RCC 7860 (cell line): ENCODE results near the gene KIF22.
"Not testable (repeated sequence)": the region's sequence is repeated elsewhere in the genome, so short reads cannot be mapped to it uniquely, and the experiment has no call there.

ENCODE experiments used
- DNase-seq: peaks from one replicate; pipeline ENCODE4 v3.0.0-alpha.2; 2015; ENCODE audit warnings: low spot score
- FAIRE-seq: peaks from 2 replicates; lab custom pipeline; 2012; peaks lifted over from hg19 to GRCh38; lab: Jason Lieb, UNC

KIF22 gene

DNA sequence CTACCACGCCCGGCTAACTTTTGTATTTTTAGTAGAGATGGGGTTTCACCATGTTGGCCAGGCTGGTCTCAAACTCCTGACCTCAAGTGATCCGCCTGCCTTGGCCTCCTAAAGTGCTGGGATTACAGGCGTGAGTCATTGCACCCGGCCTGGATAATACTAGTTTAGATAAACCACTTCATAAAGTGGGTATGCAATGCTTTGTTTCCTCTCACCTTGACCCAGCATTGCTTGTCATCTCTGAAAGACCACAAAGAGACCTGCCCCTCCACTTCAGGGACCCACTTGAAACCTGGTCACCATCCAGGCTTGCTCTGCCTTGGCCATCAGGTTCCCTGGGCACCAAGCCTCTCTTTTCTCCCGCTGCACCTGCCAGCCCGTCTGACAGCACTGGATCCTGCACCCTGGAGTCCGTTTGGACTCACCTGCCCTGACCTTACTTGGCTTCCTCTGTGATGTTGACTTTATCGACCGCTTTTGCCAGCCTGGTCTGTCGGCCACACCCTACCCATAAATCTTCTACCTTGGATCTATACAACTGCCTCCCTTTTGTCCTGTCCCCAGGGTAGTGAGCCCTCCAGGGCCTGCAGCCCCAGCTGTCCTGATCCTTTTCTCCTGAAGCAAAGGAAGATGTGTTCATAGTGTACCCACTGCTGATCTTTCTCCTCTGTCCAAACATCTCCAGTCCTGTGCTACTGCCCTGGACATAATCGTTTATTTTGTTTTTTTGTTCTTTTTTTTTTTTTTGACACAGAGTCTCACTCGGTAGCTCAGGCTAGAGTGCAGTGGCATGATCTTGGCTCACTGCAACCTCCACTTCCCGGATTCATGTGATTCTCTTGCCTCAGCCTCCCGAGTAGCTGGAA, 25.2 kb upstream of the KIF22 start:
- DNase-seq = no peak

DNA sequence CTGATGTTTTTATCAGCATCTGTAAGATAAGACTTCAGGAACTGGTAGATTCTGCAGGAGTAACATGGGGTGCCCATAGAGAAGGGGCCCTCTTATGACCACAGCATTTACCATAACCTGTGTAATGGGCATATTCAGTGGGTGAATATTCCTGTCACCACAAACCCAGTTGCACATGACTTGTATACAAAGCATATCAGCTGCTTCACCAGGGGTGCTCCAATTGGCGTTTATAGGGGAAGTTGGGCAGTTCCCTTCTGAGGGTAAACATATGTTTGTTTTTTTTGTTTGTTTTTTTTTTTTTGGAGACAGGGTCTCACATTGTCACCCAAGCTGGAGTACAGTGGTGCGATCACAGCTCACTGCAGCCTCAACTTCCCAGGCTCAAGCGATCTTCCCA, 24.0 kb upstream of the KIF22 start:
- DNase-seq (no peak), FAIRE-seq (no peak)

More for the DNA sequence above, 25.2 kb upstream of the KIF22 start:
- FAIRE-seq = no peak

DNA sequence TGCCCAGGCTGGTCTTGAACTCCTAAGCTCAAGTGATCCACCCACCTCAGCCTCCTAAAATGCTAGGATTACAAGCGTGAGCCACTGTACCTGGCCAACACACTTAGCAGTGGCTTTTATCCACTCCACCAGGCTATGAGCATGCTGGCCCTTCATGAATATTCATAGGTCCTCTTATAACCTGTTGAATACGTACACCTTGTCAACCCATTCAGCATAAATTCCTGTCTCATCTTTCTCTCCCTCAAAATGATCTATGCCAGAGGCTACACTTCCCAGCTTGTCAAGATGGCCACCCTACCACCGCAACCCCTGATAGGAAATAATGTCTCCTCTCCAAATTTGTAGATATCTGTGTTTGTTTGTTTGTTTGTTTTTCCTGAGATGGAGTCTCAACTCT, 23.5 kb upstream of the KIF22 start:
- DNase-seq (no peak), FAIRE-seq (no peak)

DNA sequence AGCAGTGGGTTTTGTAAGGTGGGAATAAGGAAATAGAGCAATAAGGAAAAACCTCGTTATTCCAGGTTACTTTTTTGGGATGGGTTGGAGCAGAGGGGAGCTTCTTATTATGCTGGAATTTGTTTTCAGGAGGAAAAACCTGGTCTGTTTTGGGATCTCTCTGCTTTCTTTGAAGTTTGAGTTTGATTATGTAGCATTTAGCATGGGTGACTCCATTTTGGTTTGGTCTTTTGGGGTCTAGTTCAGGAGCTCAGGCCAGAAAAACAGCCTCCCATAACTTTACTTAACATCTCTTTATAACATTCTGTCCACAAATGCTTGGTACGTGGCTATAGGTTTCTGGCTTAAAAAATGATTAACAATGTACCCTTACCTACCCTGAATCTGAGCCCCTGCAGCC, 21.0 kb upstream of the KIF22 start:
- FAIRE-seq (no peak), DNase-seq (no peak)

DNA sequence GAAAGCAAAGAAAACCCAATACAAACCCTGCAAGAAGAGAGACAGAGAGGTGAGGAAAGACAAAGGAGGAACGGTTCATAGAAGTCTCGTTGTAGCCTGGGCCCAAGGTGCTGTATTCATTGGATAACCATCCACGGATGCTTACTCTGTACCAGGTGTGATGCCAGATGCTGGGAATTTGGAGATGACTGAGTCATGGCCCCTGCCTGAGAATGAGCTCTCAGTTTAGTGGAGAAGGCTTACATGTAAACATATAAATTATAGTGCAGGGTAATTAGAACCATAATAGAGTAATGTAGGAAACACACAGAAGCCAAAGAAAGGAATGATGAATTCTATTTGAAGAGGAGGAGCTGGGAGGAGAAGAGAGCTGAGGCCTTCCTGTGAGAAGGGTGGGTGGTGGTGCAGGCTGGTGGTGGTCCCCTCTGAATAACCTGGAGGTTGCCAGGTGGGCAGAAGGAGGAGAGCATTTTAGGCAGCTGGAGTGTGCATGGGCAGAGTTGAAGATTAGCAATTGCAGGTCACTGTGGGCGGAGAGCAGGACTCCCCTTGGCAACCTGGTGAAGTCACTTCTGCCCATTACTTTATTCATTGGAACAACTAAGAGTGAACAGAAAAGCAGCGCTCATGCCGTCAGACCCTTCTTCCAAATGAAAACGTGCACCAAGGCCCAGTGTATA, 20.2 kb upstream of the KIF22 start:
- FAIRE-seq = no peak
- DNase-seq = no peak

DNA sequence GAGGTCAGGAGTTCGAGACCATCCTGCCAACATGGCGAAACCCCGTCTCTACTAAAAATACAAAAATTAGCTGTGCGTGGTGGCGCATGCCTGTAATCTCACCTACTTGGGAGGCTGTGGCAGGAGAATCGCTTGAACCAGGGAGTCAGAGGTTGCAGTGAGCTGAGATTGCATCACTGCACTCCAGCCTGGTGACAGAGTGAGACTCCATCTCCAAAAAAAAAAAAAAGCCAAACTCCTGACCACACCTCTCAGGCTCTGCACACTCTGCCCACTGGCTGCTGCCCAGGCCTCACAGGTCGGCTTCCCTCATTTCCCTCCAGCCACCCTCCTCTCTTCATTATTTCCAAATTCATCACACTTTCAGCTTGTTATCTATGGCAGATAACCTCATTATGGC, 18.2 kb upstream of the KIF22 start:
- DNase-seq, FAIRE-seq: not testable (repeated sequence)

DNA sequence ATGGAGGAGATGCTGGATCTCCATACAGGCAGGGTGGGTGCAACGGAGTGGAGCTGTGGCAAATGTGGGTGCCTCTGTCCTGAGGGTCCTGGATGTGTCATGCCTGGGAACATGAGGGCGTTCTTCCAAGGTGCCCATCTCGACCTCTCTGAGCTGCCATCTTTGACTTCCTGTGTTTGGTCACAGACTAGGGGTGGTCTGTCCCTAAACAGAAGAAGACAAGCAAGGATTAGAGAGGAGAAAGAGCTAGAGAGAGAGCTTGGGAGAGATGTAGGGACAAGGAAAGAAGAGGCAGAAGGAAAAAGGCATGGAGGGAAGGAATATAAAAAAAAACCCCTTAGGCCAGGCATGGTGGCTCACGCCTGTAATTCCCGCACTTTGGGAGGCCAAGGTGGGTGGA, 15.8 kb upstream of the KIF22 start:
- DNase-seq = no peak
- FAIRE-seq = no peak

DNA sequence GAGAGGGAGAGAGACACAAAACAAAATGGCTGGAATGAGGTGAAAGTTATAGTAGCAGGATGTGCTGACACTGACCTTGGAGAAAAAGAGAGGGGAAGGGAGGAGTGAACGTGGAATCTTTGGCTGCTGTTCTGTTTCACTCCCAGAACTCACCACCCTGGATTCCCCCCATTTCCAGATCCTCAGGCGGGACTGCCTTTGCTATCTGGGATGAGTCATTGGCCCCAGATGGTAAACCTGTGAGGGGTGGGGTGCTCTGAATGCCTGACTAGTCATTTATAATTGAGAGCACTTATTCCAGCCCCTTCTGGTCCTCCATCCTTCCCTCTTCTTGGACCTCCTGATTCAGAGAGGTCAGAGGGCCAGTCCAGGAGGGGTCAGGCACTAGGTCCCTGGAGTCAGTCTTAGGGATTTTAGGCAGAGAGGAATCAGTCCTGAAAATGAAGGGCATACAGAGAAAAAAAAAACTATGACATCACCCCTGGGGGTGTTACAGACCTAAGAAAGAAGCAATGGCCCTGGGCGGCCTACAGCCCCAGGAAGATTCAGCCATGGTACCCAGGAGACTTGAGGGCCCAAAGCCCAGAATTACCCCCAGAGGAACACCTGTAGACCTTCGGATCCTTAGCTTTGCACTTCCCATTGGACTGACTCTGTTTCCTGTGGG, 14.7 kb upstream of the KIF22 start:
- no peak for DNase-seq
- no peak for FAIRE-seq

DNA sequence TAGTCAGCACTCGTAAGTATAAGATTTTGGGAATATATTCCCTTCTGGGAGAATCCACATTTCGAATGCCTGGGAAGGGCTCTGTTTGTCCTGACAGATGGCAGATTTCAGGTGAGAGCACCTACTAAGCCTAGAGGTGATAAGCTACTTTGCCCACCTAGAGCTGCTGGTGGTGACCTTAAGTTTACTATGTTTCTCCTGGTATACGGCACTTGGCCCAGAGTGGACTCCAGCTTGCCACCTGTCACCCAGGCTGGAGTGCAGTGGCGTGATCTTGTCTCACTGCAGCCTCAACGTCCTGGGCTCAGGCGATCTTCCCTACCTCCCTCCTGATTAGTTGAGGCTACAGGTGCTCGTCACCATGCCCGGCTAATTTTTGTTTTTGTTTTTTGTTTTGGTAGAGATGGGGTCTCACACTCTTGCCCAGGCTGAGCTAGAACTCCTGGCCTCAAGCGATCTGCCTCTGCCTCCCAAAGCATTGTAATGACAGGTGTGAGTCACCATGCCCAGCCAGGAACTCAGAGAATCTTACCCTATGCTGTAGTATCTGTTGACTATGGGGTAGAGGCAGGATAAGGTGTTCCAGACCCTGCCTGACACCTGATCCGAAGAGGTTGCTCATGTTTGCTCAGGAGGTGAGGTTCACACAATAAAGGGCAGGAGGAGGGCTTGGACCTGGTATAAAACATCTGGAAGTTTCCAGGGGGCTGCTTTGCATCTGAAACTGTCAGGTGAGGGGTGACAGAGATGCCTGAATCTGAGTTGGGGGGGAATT, 12.8 kb upstream of the KIF22 start, which contains the start of gene ZG16:
Gene ZG16, plus strand, starts transcription at position 681 of the 775 bp plus-strand sequence. CDS start 1,011 bp downstream, outside the sequence.
- FAIRE-seq (no peak), DNase-seq (no peak)

DNA sequence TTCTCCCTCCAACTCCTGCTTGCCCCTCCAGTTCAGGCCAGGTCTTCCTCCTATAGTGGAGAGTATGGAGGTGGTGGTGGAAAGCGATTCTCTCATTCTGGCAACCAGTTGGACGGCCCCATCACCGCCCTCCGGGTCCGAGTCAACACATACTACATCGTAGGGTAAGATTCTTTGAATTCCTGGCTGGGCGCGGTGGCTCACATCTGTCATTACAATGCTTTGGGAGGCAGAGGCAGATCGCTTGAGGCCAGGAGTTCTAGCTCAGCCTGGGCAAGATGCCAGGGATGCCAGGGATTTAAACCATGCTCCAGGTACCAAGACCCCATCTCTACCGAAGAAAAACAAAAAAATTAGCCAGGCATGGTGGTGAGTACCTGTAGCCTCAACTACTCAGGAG, 11.1 kb upstream of the KIF22 start:
- FAIRE-seq = no peak
- DNase-seq = no peak

DNA sequence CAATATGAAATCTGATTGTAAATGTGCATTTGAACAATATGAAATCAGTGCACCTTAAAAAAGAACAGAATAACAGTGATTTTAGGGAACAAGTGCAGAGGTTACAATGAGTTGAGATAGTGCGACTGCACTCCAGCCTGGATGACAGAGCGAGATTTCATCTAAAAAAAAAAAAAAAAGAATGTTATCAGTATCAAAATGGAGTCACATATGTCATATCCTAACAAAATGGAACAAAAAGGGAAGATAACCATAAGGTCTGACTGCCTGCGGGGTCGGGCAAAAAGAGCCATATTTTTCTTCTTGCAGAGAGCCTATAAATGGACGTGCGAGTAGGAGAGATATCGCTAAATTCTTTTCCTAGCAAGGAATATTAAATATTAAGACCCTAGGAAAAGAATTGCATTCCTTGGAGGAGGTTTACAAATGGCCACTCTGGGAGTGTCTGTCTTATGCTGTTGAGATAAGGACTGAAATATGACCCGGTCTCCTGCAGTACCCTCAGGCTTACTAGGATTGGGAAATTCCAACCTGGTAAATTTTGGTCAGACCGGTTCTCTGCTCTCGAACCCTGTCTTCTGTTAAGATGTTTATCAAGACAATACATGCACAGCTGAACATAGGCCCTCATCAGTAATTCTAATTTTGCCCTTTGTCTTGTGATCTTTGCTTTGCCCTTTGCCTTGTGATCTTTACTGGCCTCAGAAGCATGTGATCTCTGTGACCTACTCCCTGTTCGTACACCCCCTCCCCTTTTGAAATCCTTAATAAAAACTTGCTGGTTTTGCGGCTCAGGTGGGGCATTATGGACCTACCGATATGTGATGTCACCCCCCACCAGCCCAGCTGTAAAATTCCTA, 7.2 kb upstream of the KIF22 start:
- FAIRE-seq, DNase-seq: not testable (repeated sequence)

DNA sequence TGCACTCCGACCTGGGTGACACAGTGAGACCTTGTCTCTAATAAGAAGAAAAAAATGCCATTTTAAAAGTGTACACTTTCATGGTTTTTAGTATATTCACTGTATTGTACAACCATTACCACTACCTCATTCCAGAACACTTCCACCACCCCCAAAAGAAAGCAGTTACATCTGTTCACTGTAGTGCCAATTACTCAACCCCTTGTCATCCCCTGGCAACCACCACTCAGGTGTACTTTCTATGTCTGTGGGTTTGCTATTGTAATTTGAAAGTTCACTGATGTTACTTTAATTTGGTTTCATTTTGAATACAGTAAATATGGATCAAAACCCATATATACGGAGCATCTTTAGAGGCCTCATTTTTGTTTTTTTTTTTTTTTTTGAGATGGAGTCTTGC, 6.4 kb upstream of the KIF22 start:
- DNase-seq = no peak

DNA sequence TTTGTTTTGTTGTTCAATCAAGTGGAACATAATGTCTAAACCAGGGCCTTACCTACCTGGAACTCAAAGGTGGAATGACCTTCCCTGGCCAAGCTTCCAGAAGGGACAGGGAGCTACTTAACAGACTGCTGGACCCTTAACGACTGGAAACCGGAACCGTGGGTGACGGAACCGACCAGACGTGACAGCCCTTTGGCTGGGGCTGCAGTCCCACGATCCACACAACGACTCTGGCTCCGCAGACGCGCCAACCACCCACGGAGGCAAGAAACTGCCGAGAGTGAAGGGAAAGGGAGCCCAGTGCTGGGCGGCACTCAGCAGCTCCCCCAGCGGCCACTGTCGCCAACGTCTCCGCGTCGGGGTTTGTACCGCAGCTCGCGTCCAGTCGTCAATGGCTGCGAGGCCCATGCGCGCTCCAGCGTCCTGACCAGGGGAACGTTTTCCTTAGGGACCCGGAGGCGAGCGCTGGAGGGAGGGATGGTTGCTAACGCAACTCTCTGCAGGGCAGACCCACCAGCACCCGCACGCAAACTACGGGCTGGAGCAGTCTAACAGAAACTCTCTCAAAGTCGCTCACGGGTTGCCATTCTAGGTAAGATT, 5.5 kb upstream of the KIF22 start:
- FAIRE-seq (no peak), DNase-seq (no peak)

More for the DNA sequence above, 6.4 kb upstream of the KIF22 start:
- FAIRE-seq = no peak

DNA sequence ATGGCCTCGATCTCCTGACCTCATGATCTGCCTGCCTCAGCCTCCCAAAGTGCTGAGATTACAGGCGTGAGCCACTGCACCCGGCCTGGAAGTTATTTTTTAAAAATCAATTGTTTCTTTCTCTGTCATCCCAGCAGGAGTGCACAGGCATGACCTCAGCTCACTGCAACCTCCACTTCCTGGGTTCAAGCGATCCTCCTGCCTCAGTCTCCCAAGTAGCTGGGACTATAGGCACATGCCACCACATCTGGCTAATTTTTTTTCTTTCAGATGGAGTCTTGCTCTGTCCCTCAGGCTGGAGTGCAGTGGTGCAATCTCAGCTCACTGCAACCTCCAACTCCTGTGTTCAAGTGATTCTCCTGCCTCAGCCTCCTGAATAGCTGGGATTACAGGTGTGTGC, 3.4 kb upstream of the KIF22 start:
- DNase-seq, FAIRE-seq: not testable (repeated sequence)

DNA sequence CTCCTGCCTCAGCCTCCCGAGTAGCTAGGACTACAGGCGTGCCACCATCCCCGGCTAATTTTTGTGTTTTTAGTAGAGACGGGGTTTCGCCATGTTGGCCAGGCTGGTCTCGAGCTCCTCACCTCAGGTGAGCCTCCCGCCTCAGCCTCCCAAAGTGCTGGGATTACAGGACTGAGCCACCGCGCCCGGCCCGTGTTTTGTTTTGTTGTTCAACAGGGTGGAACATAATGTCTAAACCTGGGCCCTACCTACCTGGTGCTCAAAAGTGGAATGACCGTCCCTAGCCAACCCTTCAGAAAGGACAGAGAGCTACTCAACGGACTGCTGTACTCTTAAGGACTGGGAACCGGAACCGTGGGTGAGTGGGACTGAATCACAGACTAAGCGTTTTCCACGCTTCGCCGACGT, 772 bp upstream of the KIF22 start:
- FAIRE-seq (no peak), DNase-seq (peak; percentile 42)

DNA sequence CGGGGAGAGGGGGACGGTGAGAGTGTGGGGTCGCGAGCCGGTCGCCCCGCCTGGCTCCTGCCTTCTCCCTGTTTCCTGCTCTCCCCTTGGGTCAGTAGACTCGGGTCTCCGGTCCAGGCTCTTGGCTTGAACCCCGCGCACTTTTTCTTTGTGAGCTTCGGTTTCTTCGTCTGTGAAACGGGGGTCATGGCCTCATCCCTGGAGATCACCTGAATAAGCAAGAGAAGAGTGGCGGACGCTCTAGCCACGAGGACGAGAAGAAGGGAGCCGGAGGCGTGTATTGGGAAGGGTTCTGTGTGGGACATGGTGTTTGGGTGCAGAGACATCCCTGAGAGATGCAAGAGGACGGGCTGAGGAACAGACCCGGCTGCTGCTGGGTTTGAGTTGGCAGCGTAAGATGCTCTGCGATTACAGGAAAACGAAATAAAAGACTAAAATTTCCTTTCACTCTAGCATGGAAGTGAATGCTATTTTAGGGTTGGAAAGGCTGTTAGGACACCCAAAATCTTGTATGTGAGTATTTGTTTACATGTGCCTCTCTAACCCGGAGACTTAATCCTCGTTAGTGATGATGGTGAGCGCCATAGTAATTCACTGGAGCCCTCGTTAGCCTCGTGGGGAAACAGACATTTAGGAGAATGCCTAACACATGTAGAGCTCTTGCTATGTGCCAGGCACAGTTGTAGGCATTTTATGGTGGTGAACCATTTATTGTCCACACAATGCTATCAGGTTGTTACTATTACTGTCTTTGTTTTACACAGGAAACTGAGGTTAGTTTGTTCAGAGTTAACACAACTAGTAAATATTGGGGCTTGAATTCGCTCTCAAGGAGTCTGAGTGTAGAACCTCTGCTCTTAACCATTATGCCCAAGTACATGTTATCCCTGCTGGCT, 646 bp downstream of the KIF22 start:
- DNase-seq = no peak
- no peak for FAIRE-seq

DNA sequence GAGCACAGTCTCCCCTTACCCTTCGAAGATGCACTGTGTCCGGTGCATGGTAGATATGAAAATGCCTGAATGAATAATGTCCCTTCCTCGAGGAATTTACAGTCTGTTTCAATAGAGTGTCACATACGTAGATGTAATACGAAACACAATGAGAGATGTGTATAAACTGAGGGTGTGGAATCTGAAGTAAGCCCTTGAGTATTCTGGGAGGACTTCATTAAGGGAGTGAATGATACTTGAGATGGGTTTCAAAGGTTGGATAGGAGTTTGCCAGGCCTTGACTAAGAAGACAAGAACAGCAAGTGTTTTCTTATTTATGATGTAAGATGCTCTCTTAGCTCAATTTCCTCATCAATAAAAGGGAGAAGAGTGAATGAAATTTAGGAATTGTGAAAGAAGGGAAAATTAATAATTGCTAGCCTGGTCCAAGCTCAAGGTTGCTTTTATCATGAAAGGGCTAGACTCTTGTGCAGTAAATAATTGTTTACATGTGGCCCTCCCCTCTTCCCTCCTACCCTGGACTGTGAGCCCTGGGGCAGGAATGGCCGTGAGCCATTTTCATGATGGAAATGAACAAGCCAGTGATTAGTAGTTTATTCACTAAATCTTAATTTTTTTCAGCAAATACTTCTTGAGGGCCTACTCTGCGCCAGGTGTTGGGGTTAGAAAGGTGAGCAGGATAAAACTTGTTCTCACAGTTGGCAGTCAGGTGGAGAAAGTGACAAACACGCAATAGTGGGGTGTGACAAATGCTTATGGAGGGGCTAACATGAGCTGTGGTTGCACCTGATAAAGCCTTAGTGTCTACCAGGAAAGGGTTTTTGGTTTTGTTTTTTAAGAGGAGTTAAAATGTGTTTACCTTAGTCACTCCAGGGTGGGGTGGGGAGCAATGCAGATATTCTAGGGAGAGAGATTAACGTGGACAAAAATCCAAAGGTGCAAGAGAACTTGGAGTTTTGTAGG, 1.6 kb downstream of the KIF22 start:
- no peak for DNase-seq
- no peak for FAIRE-seq
